Measurements from ENCODE around the gene KLHL29.

DNA sequence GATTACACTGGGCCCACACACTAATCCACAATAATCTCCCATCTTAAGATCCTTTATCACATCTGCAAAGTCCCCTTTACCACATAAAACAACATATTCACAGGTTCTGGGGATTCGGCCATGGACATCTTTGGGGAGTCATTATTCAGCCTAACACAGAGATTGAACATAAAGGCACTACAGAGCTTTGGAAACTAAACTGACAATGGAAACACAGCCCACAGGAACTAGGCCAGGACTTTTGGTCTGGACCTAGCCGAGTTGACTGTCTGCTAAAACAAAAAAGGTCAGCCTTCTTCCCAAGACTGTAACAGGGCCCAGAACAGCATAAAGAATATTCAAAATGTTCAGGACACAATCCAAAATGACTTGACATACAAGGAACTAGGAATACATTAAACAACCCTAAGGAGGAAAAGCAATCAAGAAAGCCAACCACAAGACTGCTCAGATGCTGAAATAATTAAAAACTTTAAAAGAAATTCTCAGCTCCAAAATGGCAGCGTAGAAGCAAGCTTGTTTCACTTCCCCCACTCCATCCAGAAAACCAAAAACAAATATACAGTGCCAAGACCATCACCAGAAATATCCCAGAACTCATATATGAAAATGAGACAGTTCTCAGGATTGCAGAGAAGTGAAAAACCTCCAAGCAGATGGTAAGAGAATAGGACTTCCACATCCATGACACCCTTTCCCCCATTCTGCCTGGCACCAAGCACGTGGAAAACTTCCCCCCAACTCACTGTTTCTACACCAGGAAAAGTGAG is 334.1 kb downstream of the KLHL29 start:
- TF ChIP-seq, protein P1, sequence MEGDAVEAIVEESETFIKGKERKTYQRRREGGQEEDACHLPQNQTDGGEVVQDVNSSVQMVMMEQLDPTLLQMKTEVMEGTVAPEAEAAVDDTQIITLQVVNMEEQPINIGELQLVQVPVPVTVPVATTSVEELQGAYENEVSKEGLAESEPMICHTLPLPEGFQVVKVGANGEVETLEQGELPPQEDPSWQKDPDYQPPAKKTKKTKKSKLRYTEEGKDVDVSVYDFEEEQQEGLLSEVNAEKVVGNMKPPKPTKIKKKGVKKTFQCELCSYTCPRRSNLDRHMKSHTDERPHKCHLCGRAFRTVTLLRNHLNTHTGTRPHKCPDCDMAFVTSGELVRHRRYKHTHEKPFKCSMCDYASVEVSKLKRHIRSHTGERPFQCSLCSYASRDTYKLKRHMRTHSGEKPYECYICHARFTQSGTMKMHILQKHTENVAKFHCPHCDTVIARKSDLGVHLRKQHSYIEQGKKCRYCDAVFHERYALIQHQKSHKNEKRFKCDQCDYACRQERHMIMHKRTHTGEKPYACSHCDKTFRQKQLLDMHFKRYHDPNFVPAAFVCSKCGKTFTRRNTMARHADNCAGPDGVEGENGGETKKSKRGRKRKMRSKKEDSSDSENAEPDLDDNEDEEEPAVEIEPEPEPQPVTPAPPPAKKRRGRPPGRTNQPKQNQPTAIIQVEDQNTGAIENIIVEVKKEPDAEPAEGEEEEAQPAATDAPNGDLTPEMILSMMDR (conservative IDR thresholded peaks at IDR 0.05; ENCODE audit: low read depth, low read length) = no peak
- TF ChIP-seq EZH2 (IDR thresholded peaks at IDR 0.05; ENCODE audit: borderline replicate concordance, low read depth, low read length, poor library complexity, severe bottlenecking) = no peak
